Astrocyte of the cerebellum (primary cell): ENCODE data around the gene MAGI1.

Experiments
- DNase-seq: peaks from one replicate; pipeline ENCODE4 v3.0.0-alpha.2; 2011; ENCODE audit warnings: low read depth
- H3K4me3 ChIP-seq: 2 replicates; pipeline ENCODE4 v1.5.1; 2011; ENCODE audit warnings: mild to moderate bottlenecking, low read depth, low read length, moderate library complexity
- CTCF ChIP-seq: IDR thresholded peaks from 2 replicates; pipeline ENCODE4 v1.5.1; 2012; ENCODE audit warnings: low read length, low read depth, moderate library complexity, mild to moderate bottlenecking; ENCODE audit errors: missing control alignments
- in situ Hi-C: cut with HindIII; loops from 2 replicates; pipeline ENCODE4 v1.10.0; 2017; ENCODE audit warnings: low sequenced_read_pairs

MAGI1 gene

GRCh38 chr3:65402597-65402996, 636.1 kb downstream of the MAGI1 start:
- TF ChIP-seq CTCF = no peak
- H3K4me3 ChIP-seq = no peak overlapping the region
- in situ Hi-C loops = no loop called here
- peak; percentile 36 for DNase-seq

GRCh38 chr3:65401359-65402305, 637.1 kb downstream of the MAGI1 start:
- TF ChIP-seq CTCF = no peak
- in situ Hi-C loops = no loop called here
- DNase-seq = no peak
- no peak overlapping the region for H3K4me3 ChIP-seq

GRCh38 chr3:65400899-65401298, 637.8 kb downstream of the MAGI1 start:
- H3K4me3 ChIP-seq = no peak overlapping the region
- in situ Hi-C loops = no loop called here
- DNase-seq = no peak
- TF ChIP-seq CTCF = no peak

- peak; percentile 27 for DNase-seq
Measured at GRCh38 chr3:65398953-65399352, 639.8 kb downstream of the MAGI1 start.

GRCh38 chr3:65396078-65396477, 642.6 kb downstream of the MAGI1 start:
- no peak for DNase-seq
- in situ Hi-C loops = no loop called here
- TF ChIP-seq CTCF = no peak
- H3K4me3 ChIP-seq = no peak overlapping the region

More at GRCh38 chr3:65398953-65399352, 639.8 kb downstream of the MAGI1 start:
- TF ChIP-seq CTCF = no peak
- no peak overlapping the region for H3K4me3 ChIP-seq
- in situ Hi-C loops = no loop called here

- no peak for TF ChIP-seq CTCF
Measured at GRCh38 chr3:65391068-65391467, 647.6 kb downstream of the MAGI1 start.

More at GRCh38 chr3:65391068-65391467, 647.6 kb downstream of the MAGI1 start:
- no peak overlapping the region for H3K4me3 ChIP-seq
- no peak for DNase-seq
- in situ Hi-C loops = no loop called here
